Measurements from ENCODE around the gene CAMTA2. TPM values are rescaled to one million over a fixed set of nuclear protein-coding genes. Genes with fewer than 3 reads are reported as not detected.
A peak's percentile ranks its signal among the peaks of the same experiment; 100 is the strongest.

Gene CAMTA2
- total RNA-seq, 1 donor from 2014 or later, result 38.9 TPM

- intact Hi-C loops (cut with DNase I), result no loop called here
- no peak for DNase-seq (ENCODE audit: low spot score)
Observed at GRCh38 chr17:5002121-5002788, 14.8 kb upstream of the CAMTA2 start.

DNA sequence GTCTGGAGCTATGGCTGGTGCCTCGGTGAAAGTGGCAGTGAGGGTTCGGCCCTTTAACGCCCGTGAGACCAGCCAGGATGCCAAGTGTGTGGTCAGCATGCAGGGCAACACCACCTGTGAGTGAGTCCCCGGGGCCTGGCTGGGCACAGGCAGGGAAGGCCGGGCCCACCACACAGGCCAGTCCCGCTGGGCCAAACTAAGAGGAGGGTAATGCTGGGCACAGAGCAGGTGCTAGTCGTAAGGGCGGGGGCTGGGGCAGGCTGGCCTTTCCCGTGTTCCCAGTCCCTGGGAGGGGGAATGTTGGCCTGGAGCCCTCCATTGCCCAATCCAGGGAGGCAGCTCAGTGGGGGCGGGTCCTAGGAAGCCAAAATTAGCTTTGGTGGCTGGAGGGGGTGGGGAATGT lies 12.8 kb upstream of the CAMTA2 start:
- intact Hi-C loops (cut with DNase I), result no loop called here
- DNase-seq (ENCODE audit: low spot score), result peak; percentile 93

DNA sequence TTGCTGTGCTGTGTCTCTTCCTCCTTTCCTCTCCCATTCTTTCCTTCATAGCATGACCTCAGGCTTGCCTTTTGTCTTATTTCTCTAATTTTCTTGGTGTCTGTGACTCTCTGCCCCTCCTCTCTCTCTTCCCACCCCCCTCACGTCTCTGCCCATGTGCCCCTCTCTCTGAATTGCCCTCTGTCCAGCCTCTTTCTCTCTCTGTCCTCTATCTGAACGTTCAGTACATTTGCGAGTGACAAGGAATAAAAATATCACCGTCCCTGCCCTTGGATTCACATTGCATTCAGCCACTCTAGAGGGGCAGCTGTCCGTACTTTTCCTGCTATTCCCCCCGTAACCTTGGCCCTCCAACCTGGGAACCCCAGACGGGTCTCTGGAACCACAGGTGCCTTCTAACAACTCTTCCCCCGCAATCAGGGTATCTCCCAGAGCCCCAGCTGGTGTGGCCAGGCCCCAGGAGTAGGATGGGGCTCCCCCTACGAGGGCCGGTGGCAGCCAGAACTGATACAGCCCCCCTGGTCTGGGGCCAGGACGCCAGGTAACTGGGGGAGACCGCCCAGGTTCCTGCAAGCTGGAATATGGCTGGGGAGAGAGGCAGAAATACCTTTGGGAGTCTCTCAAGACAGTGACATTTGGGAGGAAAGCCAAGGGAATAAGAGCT lies 12.1 kb upstream of the CAMTA2 start:
- DNase-seq (ENCODE audit: low spot score), result no peak
- intact Hi-C loops (cut with DNase I), result loop anchor here (2.0 kb wide), 1 partner anchor 51 kb away; the partner anchor contains the start of gene PFN1

GRCh38 chr17:4998732-4999429 lies 11.4 kb upstream of the CAMTA2 start:
- intact Hi-C loops (cut with DNase I), result loop anchor here (2.0 kb wide), 1 partner anchor 50 kb away; the partner anchor contains the start of gene PFN1

GRCh38 chr17:4998027-4998731 lies 10.7 kb upstream of the CAMTA2 start:
- intact Hi-C loops (cut with DNase I), result loop anchor here (2.0 kb wide), 1 partner anchor 49 kb away; the partner anchor contains the start of gene PFN1

More at GRCh38 chr17:4998732-4999429, 11.4 kb upstream of the CAMTA2 start:
- no peak for DNase-seq (ENCODE audit: low spot score)

DNA sequence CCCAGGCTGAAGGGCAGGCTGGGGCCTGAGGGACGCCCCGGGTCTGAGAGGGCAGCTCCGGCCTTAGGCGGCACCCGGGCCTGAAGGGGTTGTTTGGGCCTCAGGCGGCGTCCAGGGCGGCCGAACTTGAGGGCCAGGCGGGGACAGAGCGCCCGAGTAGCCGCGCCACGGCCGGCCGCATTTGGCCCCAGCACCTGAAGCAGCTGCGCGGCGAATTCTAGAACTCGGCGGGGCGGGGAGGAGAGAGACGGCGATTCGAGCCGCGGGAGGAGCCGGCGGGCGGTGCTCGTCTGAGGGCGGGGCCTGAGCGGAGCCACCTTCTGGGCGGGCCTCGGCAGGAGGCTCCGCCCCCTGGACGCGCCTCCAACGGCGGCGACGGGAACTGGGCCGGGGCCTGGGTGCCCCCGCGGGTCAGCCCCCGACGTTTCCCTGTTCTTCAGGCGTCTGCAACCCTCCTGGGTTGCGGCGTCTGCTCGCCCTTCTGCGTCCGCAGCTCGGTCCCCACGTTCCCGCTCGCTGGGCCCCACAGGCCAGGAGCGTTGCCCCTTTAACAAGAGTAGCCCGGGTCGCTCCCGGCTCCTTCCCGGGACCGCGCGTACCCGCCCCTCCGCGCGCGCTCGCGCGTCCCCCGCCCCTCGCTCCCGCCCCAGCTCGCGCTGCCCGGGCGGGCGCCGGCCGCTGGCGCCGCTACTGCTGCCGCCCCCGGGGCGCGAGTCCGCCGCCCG lies 10.0 kb upstream of the CAMTA2 start, which contains the start of the genes INCA1 and KIF1C:
INCA1 (minus strand) TSS at position 221 of the 725 bp plus-strand sequence. CDS start 3,085 bp downstream, outside the sequence.
KIF1C (plus strand) TSS at position 649 of the 725 bp plus-strand sequence. CDS start 2,297 bp downstream, outside the sequence.
- intact Hi-C loops (cut with DNase I), result loop anchor here (2.0 kb wide), 3 partner anchors 15 to 57 kb away; partner anchors contain the start of genes PFN1, RNF167 and SLC25A11

More at GRCh38 chr17:4998027-4998731, 10.7 kb upstream of the CAMTA2 start:
- DNase-seq (ENCODE audit: low spot score), result peak; percentile 79

DNA sequence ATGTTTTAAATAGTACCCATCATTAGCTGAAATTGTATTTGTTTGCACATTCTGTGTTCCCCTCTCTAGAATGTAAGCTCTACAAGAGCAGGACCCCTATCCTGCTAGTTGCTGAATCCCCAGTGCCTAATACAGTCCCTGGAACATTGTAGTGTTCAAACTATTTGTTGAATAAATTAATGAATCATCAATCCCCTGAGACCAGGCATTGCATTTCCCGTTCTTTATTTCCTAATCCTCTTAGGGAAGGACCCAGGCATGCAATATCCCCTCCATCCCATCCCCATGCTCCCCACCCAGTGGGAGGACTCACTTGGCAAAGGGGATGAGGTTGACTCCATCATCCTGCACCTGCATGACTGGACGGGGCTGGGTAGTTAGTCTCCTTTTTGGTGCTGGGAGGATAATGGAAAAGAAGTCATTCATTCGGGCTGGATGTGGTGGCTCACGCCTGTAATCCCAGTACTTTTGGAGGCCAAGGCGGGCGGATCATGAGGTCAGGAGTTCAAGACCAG lies 6.7 kb upstream of the CAMTA2 start:
- no peak for DNase-seq (ENCODE audit: low spot score)
- intact Hi-C loops (cut with DNase I), result no loop called here

More for the DNA sequence above, 10.0 kb upstream of the CAMTA2 start, which contains the start of the genes INCA1 and KIF1C:
- DNase-seq (ENCODE audit: low spot score), result peak; percentile 98

DNA sequence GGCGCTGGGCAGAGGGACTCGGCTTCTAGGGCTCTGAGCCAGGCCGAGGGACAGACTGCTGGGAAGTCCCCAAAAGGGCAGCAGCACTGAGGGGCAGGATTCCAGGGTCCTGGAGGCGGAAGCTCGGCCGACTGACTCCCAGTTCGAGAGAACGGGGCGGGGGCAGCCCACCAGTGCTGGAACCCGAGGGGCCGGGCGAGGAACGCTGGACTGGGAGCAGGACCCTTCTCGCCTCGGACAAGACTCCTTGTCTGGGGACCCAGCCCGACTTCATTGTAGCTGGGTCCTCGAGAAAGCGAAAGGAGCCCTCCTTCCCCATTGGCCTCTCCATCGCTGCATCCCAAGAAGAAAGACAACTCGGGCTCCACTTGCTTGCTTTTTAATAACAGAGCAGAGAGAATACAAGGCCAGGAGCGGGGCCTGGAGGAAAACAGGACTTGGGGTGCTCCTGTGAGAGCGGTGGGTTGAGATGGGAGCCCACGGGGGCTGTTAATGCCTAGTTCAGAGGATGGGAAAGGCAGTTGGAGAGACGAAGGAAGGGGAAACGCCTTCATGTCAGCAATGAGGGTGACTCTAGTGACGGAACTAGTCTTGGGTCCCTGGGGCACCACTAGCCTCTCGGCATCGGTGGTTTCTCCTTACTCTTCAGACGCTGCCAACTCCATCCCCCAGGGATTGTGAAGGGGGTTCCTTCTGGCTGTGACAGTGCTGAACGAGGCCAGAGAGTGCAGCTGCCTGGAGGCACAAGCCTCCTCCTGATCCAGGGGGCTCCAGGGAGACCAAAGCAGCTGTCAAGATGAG lies 492 bp upstream of the CAMTA2 start:
- DNase-seq (ENCODE audit: low spot score), result no peak
- intact Hi-C loops (cut with DNase I), result loop anchor here (1.0 to 2.0 kb wide), 2 partner anchors 21 to 79 kb away; partner anchors contain the start of gene SPAG7

DNA sequence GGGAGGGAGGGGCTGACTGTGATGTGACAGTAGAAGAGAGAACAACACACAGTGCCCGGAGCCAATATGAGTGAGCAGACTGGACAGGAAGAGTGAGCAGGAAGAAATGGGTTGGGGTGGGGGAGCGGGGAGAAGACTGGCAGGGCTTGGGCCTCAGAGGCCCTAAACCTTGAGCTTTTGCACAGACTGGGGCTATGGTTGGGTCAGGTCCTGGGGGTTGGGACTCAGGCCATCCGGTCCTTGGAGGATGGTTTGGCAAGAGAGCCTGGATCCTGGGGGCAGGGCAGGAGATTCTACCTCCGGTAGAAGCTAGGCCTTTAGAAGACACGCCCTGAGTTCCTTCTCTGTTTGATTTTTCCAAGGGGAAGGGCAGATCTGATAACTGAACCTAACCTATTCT lies 1.1 kb downstream of the CAMTA2 start:
- intact Hi-C loops (cut with DNase I), result loop anchor here (2.0 kb wide), 1 partner anchor 20 kb away; the partner anchor contains the start of gene SPAG7
- DNase-seq (ENCODE audit: low spot score), result no peak

- no peak for DNase-seq (ENCODE audit: low spot score)
- intact Hi-C loops (cut with DNase I), result loop anchor here (2.0 to 5.0 kb wide), 2 partner anchors 14 to 80 kb away; partner anchors contain the start of genes INCA1 and KIF1C
Observed at GRCh38 chr17:4982305-4982704, 5.2 kb downstream of the CAMTA2 start.

- intact Hi-C loops (cut with DNase I), result loop anchor here (5.0 kb wide), 1 partner anchor 82 kb away; no protein-coding TSS in a partner anchor
- no peak for DNase-seq (ENCODE audit: low spot score)
Observed at GRCh38 chr17:4980644-4981216, 6.7 kb downstream of the CAMTA2 start.

DNA sequence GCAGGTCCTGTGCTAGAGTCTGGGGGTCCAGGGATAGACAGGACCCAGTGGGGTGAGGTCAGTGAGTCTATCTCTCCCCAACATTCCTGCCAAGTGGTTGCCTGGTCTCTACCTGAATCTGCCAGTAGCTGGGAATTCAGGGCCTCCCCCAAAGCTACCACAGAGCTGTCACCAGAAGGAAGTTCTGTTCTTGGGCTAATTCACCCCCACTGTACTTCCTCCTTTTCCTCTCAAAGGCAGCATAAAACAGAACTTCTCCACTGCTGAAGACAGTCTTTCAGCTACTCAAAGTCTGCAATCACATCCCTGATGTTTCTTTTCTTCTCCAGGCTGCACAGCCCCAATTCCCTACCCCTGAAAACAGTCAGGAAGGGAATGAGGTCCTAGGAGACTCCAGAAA lies 8.7 kb downstream of the CAMTA2 start:
- intact Hi-C loops (cut with DNase I), result no loop called here
- DNase-seq (ENCODE audit: low spot score), result no peak

DNA sequence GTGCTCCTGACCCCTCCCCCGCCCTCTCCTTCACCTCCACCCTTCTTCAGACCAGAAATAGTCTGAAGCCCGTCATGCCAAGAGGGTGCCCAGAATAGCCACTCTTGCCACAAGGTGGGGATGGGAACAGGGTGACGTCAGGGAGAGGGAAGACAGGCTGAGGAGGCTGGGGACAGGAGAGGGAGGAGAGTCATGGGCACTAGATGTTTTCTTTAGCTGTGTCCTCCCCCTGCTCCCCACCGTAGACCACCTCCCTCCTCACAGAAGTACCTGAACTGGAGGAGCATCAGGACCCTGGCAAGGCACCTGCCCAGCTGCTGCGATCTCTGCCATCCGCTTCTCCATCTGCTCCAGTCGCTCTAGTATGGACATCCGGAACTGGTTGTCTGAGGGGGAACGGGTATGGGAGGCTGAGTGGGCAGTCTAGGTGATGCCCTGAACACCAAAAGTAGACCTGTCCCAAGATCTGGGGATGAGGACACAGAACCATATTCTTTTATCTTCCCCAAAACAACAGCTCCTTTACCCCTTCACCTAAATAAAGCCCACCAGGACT lies 13.3 kb downstream of the CAMTA2 start:
- intact Hi-C loops (cut with DNase I), result no loop called here
- DNase-seq (ENCODE audit: low spot score), result no peak

- no peak for DNase-seq (ENCODE audit: low spot score)
- intact Hi-C loops (cut with DNase I), result no loop called here
Observed at GRCh38 chr17:4973256-4974114, 14.0 kb downstream of the CAMTA2 start.

GRCh38 chr17:4972752-4973151 lies 14.7 kb downstream of the CAMTA2 start:
- intact Hi-C loops (cut with DNase I), result no loop called here
- DNase-seq (ENCODE audit: low spot score), result no peak

DNA sequence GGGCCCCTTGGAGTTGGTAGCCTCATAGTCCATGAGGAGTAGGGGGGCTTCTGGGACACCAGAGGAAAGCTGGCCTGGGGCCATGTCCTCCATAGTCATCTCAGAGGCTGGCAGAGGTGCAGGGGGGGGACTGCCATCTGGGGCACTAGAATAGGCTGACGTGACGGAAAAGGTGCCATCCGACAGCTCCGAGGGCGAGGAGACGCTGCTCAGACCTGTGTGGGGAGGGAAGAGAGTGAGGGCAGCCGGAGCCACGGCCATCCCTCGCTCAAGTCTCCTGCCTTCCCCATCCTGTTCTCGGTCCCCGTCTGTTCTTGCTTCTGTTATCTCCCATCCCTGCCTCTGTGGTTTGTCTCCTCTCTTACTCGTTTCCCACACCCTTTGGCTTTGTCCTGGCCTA lies 15.2 kb downstream of the CAMTA2 start:
- intact Hi-C loops (cut with DNase I), result no loop called here
- DNase-seq (ENCODE audit: low spot score), result no peak

All from cardiac septum (tissue), 1 donor.